Cardiac fibroblast (primary cell): ENCODE results near the gene FADS6.

Experiments
- DNase-seq, 2 donors: peaks; one replicate each; pipeline versions ENCODE4 v3.0.0 to v3.0.0-alpha.2; 2010; ENCODE audit warnings: low read depth in 2 of 2
- H3K4me3 ChIP-seq, 2 donors: replicated peaks in 1 of 2; 1 replicate in 1 of 2; 2 replicates in 1 of 2; pipeline ENCODE4 v1.5.1; 2011; ENCODE audit warnings: low read depth in 2 of 2, low read length in 2 of 2, mild to moderate bottlenecking in 2 of 2, moderate library complexity in 1 of 2
- CTCF ChIP-seq: IDR thresholded peaks from one replicate; pipeline ENCODE4 v1.5.1; 2011; ENCODE audit warnings: low read depth, mild to moderate bottlenecking, low read length, inconsistent platforms

The FADS6 gene

GRCh38 chr17:74843352-74843627, 50.1 kb downstream of the FADS6 start:
- TF ChIP-seq CTCF = no peak
- no peak for DNase-seq
- H3K4me3 ChIP-seq = no peak overlapping the region

GRCh38 chr17:74842599-74843351, 50.7 kb downstream of the FADS6 start:
- H3K4me3 ChIP-seq = peak overlapping the region; percentile 8 to 46
- DNase-seq = peak; percentile 63 to 75
- peak; percentile 32 for TF ChIP-seq CTCF

- H3K4me3 ChIP-seq = peak overlapping the region in 1 of 2 donors; percentile 8
- TF ChIP-seq CTCF = no peak
- no peak for DNase-seq
These were observed 51.3 kb downstream of the FADS6 start for GRCh38 chr17:74842146-74842598.

- TF ChIP-seq CTCF = no peak
- DNase-seq = peak; percentile 40 to 61
- H3K4me3 ChIP-seq = no peak overlapping the region
These were observed 52.3 kb downstream of the FADS6 start for GRCh38 chr17:74840989-74841666.

GRCh38 chr17:74839990-74840852, 53.2 kb downstream of the FADS6 start:
- no peak overlapping the region for H3K4me3 ChIP-seq
- DNase-seq = no peak
- no peak for TF ChIP-seq CTCF

GRCh38 chr17:74838274-74838673, 55.2 kb downstream of the FADS6 start:
- no peak for TF ChIP-seq CTCF
- H3K4me3 ChIP-seq = no peak overlapping the region
- DNase-seq = no peak
